ENCODE data around the gene SCG3. TPM values are rescaled to one million over a fixed set of nuclear protein-coding genes. Genes with fewer than 3 reads are reported as not detected.

The SCG3 gene
- total RNA-seq, 1 experiment from 2014 or later, result 22.7 TPM

GRCh38 chr15:51721199-51721960 lies 40.1 kb downstream of the SCG3 start:
- no CpG with 5 or more reads among the region's 5 CpGs for WGBS (ENCODE audit: extremely low coverage, insufficient read length, low lambda C conversion rate)
- Histone ChIP-seq H3K23ac (ENCODE audit: insufficient read length, low read depth, low read length) (no peak overlapping the region), H3K27ac (ENCODE audit: insufficient read length, low read depth, low read length) (no peak overlapping the region), H3K27me3 (ENCODE audit: insufficient read depth, low read length) (no peaks in the 10 kb centered on the region), H3T11ph (ENCODE audit: low read length) (no peak overlapping the region), H2BK120ac (ENCODE audit: low read depth, low read length, poor library complexity, severe bottlenecking) (no peak overlapping the region), H2BK15ac (ENCODE audit: low read depth, low read length) (no peak overlapping the region), H3K79me2 (ENCODE audit: insufficient read depth, low read length) (no peaks in the 10 kb centered on the region), H2BK12ac (ENCODE audit: insufficient read length, low read depth, low read length) (no peak overlapping the region), H3K79me1 (ENCODE audit: insufficient read depth, low read depth, low read length, poor library complexity, severe bottlenecking) (no peaks in the 10 kb centered on the region), H3K4me1 (ENCODE audit: insufficient read depth, low read length) (no peaks in the 10 kb centered on the region; the same call in 1 of the 2 replicates), H3K4me2 (ENCODE audit: insufficient read depth, insufficient read length, low read length) (no peak overlapping the region), H3K56ac (ENCODE audit: insufficient read length, low read depth, low read length) (no peak overlapping the region), H2AK5ac (ENCODE audit: insufficient read length, low read length) (no peak overlapping the region), H2BK5ac (ENCODE audit: insufficient read length, low read length) (no peak overlapping the region), H4K91ac (ENCODE audit: insufficient read length, low read depth, low read length) (no peak overlapping the region), H3K9ac (ENCODE audit: extremely low read depth, insufficient read length, low read length) (no peak overlapping the region), H3K23me2 (ENCODE audit: insufficient read length, low read depth, low read length, poor library complexity, severe bottlenecking) (no peaks in the 10 kb centered on the region), H4K20me1 (ENCODE audit: control insufficient read depth, insufficient read depth, insufficient read length) (no peaks in the 10 kb centered on the region), H3K18ac (ENCODE audit: insufficient read length, low read depth, low read length) (no peak overlapping the region), H3K14ac (ENCODE audit: insufficient read depth, low read length) (no peak overlapping the region), H2AFZ (ENCODE audit: low read length) (no peak overlapping the region), H3K9me3 (ENCODE audit: control insufficient read depth, low read depth, low read length) (no peaks in the 10 kb centered on the region), H3K4ac (ENCODE audit: low read depth, low read length) (no peak overlapping the region), H4K5ac (ENCODE audit: insufficient read length, low read depth, low read length) (no peak overlapping the region), H2BK20ac (ENCODE audit: low read depth, low read length, poor library complexity, severe bottlenecking) (no peak overlapping the region), H4K8ac (replicated peaks; ENCODE audit: insufficient read length, low read depth, low read length) (no peak overlapping the region)
- no peak overlapping the region for H3K27ac Mint-ChIP-seq
- no peak for DNase-seq
- H3K36me3 Mint-ChIP-seq (ENCODE audit: insufficient read depth in 1 of 3, low read depth in 3 of 3), result peaks cover 0 to 7% (median 2%) of the 10 kb centered on the region in 3 experiments; a peak in 4 of 7 replicates
- H3K4me1 Mint-ChIP-seq, result peaks cover 16 to 19% of the 10 kb centered on the region in 2 experiments
- no peaks in the 10 kb centered on the region for H3K27me3 Mint-ChIP-seq (ENCODE audit: low read depth)
- H3K4me3 Mint-ChIP-seq, result no peak overlapping the region
- TF ChIP-seq CTCF (conservative IDR thresholded peaks at IDR 0.05), result no peak
- H3K9me3 Mint-ChIP-seq, result no peaks in the 10 kb centered on the region
